GM12878 (cell line): ENCODE data around the gene PRR29. TPM values are rescaled to one million over a fixed set of nuclear protein-coding genes. Genes with fewer than 3 reads are reported as not detected.

Experiments
- ATAC-seq: fragments of 200-7000 bp; cut with Tn5 transposase; 3 replicates; pipeline ENCODE4 v1.9.1; 2020; ENCODE audit warnings: mild to moderate bottlenecking, moderate library complexity
- BruUV-seq: library from RNA; stranded (reverse); fragments of 400-500 nt; replicated peaks from 2 replicates; lab custom pipeline; 2021; lab: Mats Ljungman, UMichigan
- CTCF ChIA-PET: fragments of 300-600 bp; sonication (Branson Sonifier 250); formaldehyde crosslinking; extraction: SDS; loops from one replicate; lab custom pipeline; 2021; ENCODE audit warnings: inconsistent platforms; lab: Yijun Ruan, JAX
- POLR2A ChIA-PET: fragments of 350-600 bp; formaldehyde crosslinking; extraction: SDS; loops from one replicate; lab custom pipeline; 2021; ENCODE audit warnings: inconsistent platforms; lab: Charles Lee
- RAD21 ChIA-PET: fragments of 300-600 bp; sonication (Branson Sonifier 250); formaldehyde crosslinking; loops from one replicate; lab custom pipeline; 2023; ENCODE audit warnings: antibody characterized with exemption; ENCODE audit not compliant: unreplicated experiment; lab: Charles Lee
- SMC1A ChIA-PET: fragments of 300-600 bp; sonication (Branson Sonifier 250); formaldehyde crosslinking; loops from one replicate; lab custom pipeline; 2023; ENCODE audit not compliant: unreplicated experiment, uncharacterized antibody; lab: Charles Lee
- DNase-seq: peaks from one replicate; pipeline ENCODE4 v3.0.0-alpha.2; 2011; ENCODE audit warnings: low read depth, low spot score
- FAIRE-seq: peaks from 3 replicates; lab custom pipeline; 2011; peaks lifted over from hg19 to GRCh38; lab: Jason Lieb, UNC
- H2AFZ ChIP-seq: 2 replicates; pipeline ENCODE4 v1.6.0; 2011; ENCODE audit warnings: low read depth, low read length, control low read depth; ENCODE audit not compliant: control insufficient read depth
- H3K27ac ChIP-seq: 2 replicates; pipeline ENCODE4 v1.5.1; 2011; ENCODE audit warnings: control low read depth; ENCODE audit not compliant: control insufficient read depth, insufficient read depth
- H3K27me3 ChIP-seq, 2 experiments: replicated peaks in 1 of 2; 2 replicates each; pipeline versions ENCODE4 v1.6.0 to v1.6.1; 2011; ENCODE audit warnings: low read length in 1 of 2; ENCODE audit not compliant: control insufficient read depth in 2 of 2, insufficient read depth in 2 of 2
- H3K36me3 ChIP-seq, 2 experiments: 2 replicates each; pipeline ENCODE4 v1.5.1; 2011; ENCODE audit warnings: low read length in 1 of 2; ENCODE audit not compliant: control insufficient read depth in 2 of 2, insufficient read depth in 2 of 2
- H3K4me1 ChIP-seq: 2 replicates; pipeline ENCODE4 v1.6.1; 2011; ENCODE audit warnings: mild to moderate bottlenecking, low read length, moderate library complexity, mixed read lengths; ENCODE audit not compliant: control insufficient read depth, insufficient read depth
- H3K4me2 ChIP-seq: 2 replicates; pipeline ENCODE4 v1.6.0; 2011; ENCODE audit warnings: control low read depth; ENCODE audit not compliant: control insufficient read depth, insufficient read depth
- H3K4me3 ChIP-seq: fragments of 200-600 bp; sonication (generic); 2 replicates; pipeline ENCODE4 v1.5.1; 2016
- H3K79me2 ChIP-seq: 2 replicates; pipeline ENCODE4 v1.6.0; 2011; ENCODE audit warnings: low read length; ENCODE audit not compliant: control insufficient read depth, insufficient read depth
- H3K9ac ChIP-seq: 2 replicates; pipeline ENCODE4 v1.8.0; 2011; ENCODE audit warnings: low read length, control low read depth, mixed read lengths; ENCODE audit not compliant: control insufficient read depth, insufficient read depth
- H3K9me3 ChIP-seq: replicated peaks from 3 replicates; pipeline ENCODE4 v1.5.1; 2011; ENCODE audit warnings: mild to moderate bottlenecking, low read length; ENCODE audit not compliant: control insufficient read depth, insufficient read depth
- H4K20me1 ChIP-seq: 2 replicates; pipeline ENCODE4 v1.6.0; 2011; ENCODE audit not compliant: control insufficient read depth, insufficient read depth
- BACH1 ChIP-seq: fragments of 450-650 bp; IDR thresholded peaks from 2 replicates; pipeline ENCODE4 v1.6.1; 2017; ENCODE audit warnings: mild to moderate bottlenecking, borderline replicate concordance
- BCL11A ChIP-seq: IDR thresholded peaks from 2 replicates; pipeline ENCODE4 v1.6.1; 2011; ENCODE audit warnings: low read depth, low read length
- CHD4 ChIP-seq: fragments of 200-600 bp; sonication (generic); IDR thresholded peaks from 2 replicates; pipeline ENCODE4 v1.6.1; 2016; ENCODE audit warnings: mild to moderate bottlenecking
- MTA3 ChIP-seq: IDR thresholded peaks from 2 replicates; pipeline ENCODE4 v1.6.1; 2012; ENCODE audit warnings: low read length, inconsistent platforms, borderline replicate concordance
- MXI1 ChIP-seq: fragments of 150-350 bp; IDR thresholded peaks from 2 replicates; pipeline ENCODE4 v1.6.1; 2011; ENCODE audit warnings: low read depth, mild to moderate bottlenecking, inconsistent platforms, low read length, improper control_type of control experiment
- NR2C1 ChIP-seq: fragments of 450-650 bp; IDR thresholded peaks from 2 replicates; pipeline ENCODE4 v1.6.1; 2017; ENCODE audit warnings: antibody characterized with exemption, mild to moderate bottlenecking, moderate library complexity
- RAD21 ChIP-seq: IDR thresholded peaks from 2 replicates; pipeline ENCODE4 v1.6.1; 2011; ENCODE audit warnings: mild to moderate bottlenecking, low read depth, low read length, moderate library complexity; ENCODE audit not compliant: insufficient read depth
- whole genome bisulfite sequencing: methylation state at CpG from one replicate; pipeline ENCODE4 v1.1.6; 2016; ENCODE audit warnings: low lambda C conversion rate; ENCODE audit not compliant: insufficient replicate concordance, insufficient coverage; ENCODE audit errors: missing lambda C conversion rate; 5-methylcytosine and 5-hydroxymethylcytosine counted together
- in situ Hi-C: fragments of 300-500 bp; cut with MboI; formaldehyde crosslinking; loops from 9 replicates; pipeline ENCODE4 v1.14.3; 2018; ENCODE audit warnings: mixed read lengths
- intact Hi-C: fragments of 100-400 bp; cut with micrococcal nuclease; formaldehyde crosslinking; loops from one replicate; pipeline ENCODE4 v1.14.2; 2022; ENCODE audit not compliant: unreplicated experiment
- polyA plus RNA-seq, 11 experiments: library from polyadenylated mRNA; depleted of rRNA in 4 of 11; unstranded in 6 of 11; stranded (reverse) in 5 of 11; fragments of >200 nt; fragmentation: Nextera tagmentation in 4 of 11; fragmentation: Illumina TruSeq in 1 of 11; extraction: Ambion mirVana in 4 of 11; extraction: Trizol in 1 of 11; gene quantifications; 1 replicate in 1 of 11; 2 replicates in 10 of 11; pipeline versions ENCODE4 v1.2.1 to v1.2.3, GENCODE V29; 2011 to 2016; ENCODE audit warnings: inconsistent platforms in 2 of 11, missing spikeins in 2 of 11, low read depth in 1 of 11
- total RNA-seq, 4 experiments: library from RNA; depleted of rRNA in 3 of 4; stranded (reverse); fragments of >200 nt in 3 of 4; fragmentation: Illumina TruSeq in 1 of 4; extraction: Trizol in 1 of 4; gene quantifications; 2 replicates each; pipeline versions ENCODE4 v1.2.1 to v1.2.3, GENCODE V29; 2013 to 2021
- TF ChIP-seq, protein P1 (sequence below): IDR thresholded peaks from 2 replicates; pipeline ENCODE4 v1.6.1; 2012; ENCODE audit warnings: improper control_type of control experiment, low read depth, low read length; ENCODE audit not compliant: insufficient replicate concordance
- TF ChIP-seq, protein P2 (sequence below), 3 experiments: IDR thresholded peaks in 2 of 3; conservative IDR thresholded peaks in 1 of 3; 2 replicates each; pipeline ENCODE4 v1.5.1; 2011; ENCODE audit warnings: low read depth in 3 of 3, low read length in 3 of 3, mild to moderate bottlenecking in 3 of 3, control low read depth in 2 of 3, moderate library complexity in 2 of 3, inconsistent platforms in 1 of 3, mixed read lengths in 1 of 3; ENCODE audit not compliant: control insufficient read depth in 2 of 3, insufficient read depth in 1 of 3; ENCODE audit errors: extremely low read depth in 1 of 3
- TF ChIP-seq, protein P3 (sequence below): fragments of 450-650 bp; IDR thresholded peaks from 2 replicates; pipeline ENCODE4 v1.6.1; 2017; ENCODE audit warnings: mild to moderate bottlenecking, moderate library complexity

Gene PRR29
- total and polyA plus RNA-seq, 10 of the 15 experiments (the other 5 are each of a cell fraction or from before 2014, with no cell fraction given) = 0.01 to 2.4 (median 0.18) TPM; not detected in 3

DNA sequence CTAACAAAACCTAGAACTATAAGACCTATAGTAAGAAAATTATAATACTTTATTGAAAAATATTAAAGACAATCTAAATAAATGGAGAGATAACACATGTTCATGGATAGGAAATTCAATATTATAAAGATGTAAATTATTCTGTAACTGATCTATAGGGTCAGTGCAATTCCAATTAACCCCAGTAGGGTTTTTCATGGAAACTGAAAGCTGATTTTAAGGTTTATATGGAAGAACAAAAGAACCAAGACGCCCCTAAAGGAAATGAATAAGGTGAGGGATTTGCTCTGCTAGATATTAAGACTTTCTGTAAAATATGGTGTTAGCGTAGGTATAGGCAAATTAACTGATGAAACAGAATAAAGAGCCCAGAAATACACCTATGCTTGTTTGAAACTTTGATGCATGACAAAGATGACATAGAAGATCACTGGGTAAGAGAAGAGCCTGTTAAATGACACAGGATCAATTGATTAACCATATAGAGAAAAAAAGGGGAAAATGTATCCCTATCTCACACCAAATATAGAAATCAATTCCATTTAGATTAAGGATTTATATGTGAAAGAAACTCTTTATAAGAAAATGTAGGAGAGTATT is 19.3 kb downstream of the PRR29 start:
- Histone ChIP-seq H3K9ac (no peak overlapping the region), H3K4me3 (peak overlapping the region; percentile 74; the same call in 1 of the 2 replicates), H3K36me3 (no peaks in the 10 kb centered on the region), H3K9me3 (no peaks in the 10 kb centered on the region), H2AFZ (no peak overlapping the region), H3K27ac (peak overlapping the region; percentile 21; the same call in 1 of the 2 replicates), H4K20me1 (no peaks in the 10 kb centered on the region), H3K79me2 (peaks cover 59% of the 10 kb centered on the region), H3K4me2 (peak overlapping the region; percentile 82), H3K27me3 (no peaks in the 10 kb centered on the region), H3K4me1 (peaks cover 14% of the 10 kb centered on the region)
- no peak for DNase-seq
- intact Hi-C loops (loop anchor here (2.0 to 5.0 kb wide), 2 partner anchors 65 to 99 kb away; partner anchors contain the start of gene GH1), in situ Hi-C loops (no loop called here)
- ATAC-seq = no peak
- BruUV-seq = no TSS peak
- CTCF ChIA-PET = interaction anchor here (0.8 to 3.3 kb wide), 19 partner anchors 10 to 114 kb away, joined by 3 to 73 read pairs (median 7); partner anchors contain the start of genes CD79B, CSHL1, ERN1 and GH1
- SMC1A ChIA-PET = interaction anchor here (0.7 to 3.4 kb wide), 27 partner anchors 8 to 268 kb away, joined by 3 to 30 read pairs (median 5); partner anchors contain the start of gene CD79B
- RAD21 ChIA-PET = interaction anchor here (0.8 to 7.4 kb wide), 16 partner anchors 11 to 264 kb away, joined by 3 to 105 read pairs (median 4); partner anchors contain the start of genes CCDC47, CD79B, CSHL1 and GH1
- FAIRE-seq = no peak
- POLR2A ChIA-PET = interaction anchor here (0.6 to 2.1 kb wide), 9 partner anchors 11 to 174 kb away, joined by 3 to 18 read pairs (median 3); partner anchors contain the start of genes CD79B and ERN1
- WGBS = 82% methylated on average over 2 of the region's 2 CpGs
- no peak for TF ChIP-seq RAD21
- TF ChIP-seq, protein P1, sequence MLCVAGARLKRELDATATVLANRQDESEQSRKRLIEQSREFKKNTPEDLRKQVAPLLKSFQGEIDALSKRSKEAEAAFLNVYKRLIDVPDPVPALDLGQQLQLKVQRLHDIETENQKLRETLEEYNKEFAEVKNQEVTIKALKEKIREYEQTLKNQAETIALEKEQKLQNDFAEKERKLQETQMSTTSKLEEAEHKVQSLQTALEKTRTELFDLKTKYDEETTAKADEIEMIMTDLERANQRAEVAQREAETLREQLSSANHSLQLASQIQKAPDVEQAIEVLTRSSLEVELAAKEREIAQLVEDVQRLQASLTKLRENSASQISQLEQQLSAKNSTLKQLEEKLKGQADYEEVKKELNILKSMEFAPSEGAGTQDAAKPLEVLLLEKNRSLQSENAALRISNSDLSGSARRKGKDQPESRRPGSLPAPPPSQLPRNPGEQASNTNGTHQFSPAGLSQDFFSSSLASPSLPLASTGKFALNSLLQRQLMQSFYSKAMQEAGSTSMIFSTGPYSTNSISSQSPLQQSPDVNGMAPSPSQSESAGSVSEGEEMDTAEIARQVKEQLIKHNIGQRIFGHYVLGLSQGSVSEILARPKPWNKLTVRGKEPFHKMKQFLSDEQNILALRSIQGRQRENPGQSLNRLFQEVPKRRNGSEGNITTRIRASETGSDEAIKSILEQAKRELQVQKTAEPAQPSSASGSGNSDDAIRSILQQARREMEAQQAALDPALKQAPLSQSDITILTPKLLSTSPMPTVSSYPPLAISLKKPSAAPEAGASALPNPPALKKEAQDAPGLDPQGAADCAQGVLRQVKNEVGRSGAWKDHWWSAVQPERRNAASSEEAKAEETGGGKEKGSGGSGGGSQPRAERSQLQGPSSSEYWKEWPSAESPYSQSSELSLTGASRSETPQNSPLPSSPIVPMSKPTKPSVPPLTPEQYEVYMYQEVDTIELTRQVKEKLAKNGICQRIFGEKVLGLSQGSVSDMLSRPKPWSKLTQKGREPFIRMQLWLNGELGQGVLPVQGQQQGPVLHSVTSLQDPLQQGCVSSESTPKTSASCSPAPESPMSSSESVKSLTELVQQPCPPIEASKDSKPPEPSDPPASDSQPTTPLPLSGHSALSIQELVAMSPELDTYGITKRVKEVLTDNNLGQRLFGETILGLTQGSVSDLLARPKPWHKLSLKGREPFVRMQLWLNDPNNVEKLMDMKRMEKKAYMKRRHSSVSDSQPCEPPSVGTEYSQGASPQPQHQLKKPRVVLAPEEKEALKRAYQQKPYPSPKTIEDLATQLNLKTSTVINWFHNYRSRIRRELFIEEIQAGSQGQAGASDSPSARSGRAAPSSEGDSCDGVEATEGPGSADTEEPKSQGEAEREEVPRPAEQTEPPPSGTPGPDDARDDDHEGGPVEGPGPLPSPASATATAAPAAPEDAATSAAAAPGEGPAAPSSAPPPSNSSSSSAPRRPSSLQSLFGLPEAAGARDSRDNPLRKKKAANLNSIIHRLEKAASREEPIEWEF = peak; percentile 33
- TF ChIP-seq BCL11A = no peak
- no peak for TF ChIP-seq CHD4
- TF ChIP-seq MXI1 = no peak
- TF ChIP-seq, protein P2, sequence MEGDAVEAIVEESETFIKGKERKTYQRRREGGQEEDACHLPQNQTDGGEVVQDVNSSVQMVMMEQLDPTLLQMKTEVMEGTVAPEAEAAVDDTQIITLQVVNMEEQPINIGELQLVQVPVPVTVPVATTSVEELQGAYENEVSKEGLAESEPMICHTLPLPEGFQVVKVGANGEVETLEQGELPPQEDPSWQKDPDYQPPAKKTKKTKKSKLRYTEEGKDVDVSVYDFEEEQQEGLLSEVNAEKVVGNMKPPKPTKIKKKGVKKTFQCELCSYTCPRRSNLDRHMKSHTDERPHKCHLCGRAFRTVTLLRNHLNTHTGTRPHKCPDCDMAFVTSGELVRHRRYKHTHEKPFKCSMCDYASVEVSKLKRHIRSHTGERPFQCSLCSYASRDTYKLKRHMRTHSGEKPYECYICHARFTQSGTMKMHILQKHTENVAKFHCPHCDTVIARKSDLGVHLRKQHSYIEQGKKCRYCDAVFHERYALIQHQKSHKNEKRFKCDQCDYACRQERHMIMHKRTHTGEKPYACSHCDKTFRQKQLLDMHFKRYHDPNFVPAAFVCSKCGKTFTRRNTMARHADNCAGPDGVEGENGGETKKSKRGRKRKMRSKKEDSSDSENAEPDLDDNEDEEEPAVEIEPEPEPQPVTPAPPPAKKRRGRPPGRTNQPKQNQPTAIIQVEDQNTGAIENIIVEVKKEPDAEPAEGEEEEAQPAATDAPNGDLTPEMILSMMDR (IDR thresholded peaks at IDR 0.05 in 2 of 3, conservative IDR thresholded peaks at IDR 0.05 in 1 of 3; ENCODE audit: control insufficient read depth in 2 of 3, extremely low read depth in 1 of 3, insufficient read depth in 1 of 3, low read depth in 3 of 3, low read length in 3 of 3) = peak; percentile 14 to 32 (median 14); a peak in 2 of 6 replicates
- TF ChIP-seq MTA3 = no peak
- TF ChIP-seq NR2C1 = no peak
- TF ChIP-seq, protein P3, sequence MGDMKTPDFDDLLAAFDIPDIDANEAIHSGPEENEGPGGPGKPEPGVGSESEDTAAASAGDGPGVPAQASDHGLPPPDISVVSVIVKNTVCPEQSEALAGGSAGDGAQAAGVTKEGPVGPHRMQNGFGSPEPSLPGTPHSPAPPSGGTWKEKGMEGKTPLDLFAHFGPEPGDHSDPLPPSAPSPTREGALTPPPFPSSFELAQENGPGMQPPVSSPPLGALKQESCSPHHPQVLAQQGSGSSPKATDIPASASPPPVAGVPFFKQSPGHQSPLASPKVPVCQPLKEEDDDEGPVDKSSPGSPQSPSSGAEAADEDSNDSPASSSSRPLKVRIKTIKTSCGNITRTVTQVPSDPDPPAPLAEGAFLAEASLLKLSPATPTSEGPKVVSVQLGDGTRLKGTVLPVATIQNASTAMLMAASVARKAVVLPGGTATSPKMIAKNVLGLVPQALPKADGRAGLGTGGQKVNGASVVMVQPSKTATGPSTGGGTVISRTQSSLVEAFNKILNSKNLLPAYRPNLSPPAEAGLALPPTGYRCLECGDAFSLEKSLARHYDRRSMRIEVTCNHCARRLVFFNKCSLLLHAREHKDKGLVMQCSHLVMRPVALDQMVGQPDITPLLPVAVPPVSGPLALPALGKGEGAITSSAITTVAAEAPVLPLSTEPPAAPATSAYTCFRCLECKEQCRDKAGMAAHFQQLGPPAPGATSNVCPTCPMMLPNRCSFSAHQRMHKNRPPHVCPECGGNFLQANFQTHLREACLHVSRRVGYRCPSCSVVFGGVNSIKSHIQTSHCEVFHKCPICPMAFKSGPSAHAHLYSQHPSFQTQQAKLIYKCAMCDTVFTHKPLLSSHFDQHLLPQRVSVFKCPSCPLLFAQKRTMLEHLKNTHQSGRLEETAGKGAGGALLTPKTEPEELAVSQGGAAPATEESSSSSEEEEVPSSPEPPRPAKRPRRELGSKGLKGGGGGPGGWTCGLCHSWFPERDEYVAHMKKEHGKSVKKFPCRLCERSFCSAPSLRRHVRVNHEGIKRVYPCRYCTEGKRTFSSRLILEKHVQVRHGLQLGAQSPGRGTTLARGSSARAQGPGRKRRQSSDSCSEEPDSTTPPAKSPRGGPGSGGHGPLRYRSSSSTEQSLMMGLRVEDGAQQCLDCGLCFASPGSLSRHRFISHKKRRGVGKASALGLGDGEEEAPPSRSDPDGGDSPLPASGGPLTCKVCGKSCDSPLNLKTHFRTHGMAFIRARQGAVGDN = no peak
- TF ChIP-seq BACH1 = no peak
